HepG2 (cell line): Measurements from ENCODE around the gene PROX1. TPM values are rescaled to one million over a fixed set of nuclear protein-coding genes. Genes with fewer than 3 reads are reported as not detected.

ENCODE experiments used
- DPF2 ChIP-seq: sonication (generic); formaldehyde crosslinking; IDR thresholded peaks from 2 replicates; pipeline ENCODE4 v1.4.0; 2020; ENCODE audit warnings: mild to moderate bottlenecking, low read depth, missing genetic modification reagents, borderline replicate concordance
- HDAC1 ChIP-seq: sonication (generic); formaldehyde crosslinking; IDR thresholded peaks from 2 replicates; pipeline ENCODE4 v1.5.1; 2020; ENCODE audit warnings: mild to moderate bottlenecking, missing genetic modification reagents
- ZBTB3 ChIP-seq: sonication (generic); formaldehyde crosslinking; IDR thresholded peaks from 2 replicates; pipeline ENCODE4 v1.4.0; 2020; ENCODE audit warnings: low read depth, mild to moderate bottlenecking, moderate library complexity, missing genetic modification reagents, borderline replicate concordance
- ZBTB7B ChIP-seq: sonication (generic); formaldehyde crosslinking; IDR thresholded peaks from 2 replicates; pipeline ENCODE4 v1.4.0; 2020; ENCODE audit warnings: missing genetic modification reagents
- ZNF232 ChIP-seq: sonication (generic); formaldehyde crosslinking; IDR thresholded peaks from 2 replicates; pipeline ENCODE4 v1.4.0; 2020; ENCODE audit warnings: missing genetic modification reagents, borderline replicate concordance
- ZNF253 ChIP-seq: sonication (generic); formaldehyde crosslinking; IDR thresholded peaks from 2 replicates; pipeline ENCODE4 v1.8.0; 2022; ENCODE audit warnings: mild to moderate bottlenecking, missing genetic modification reagents, borderline replicate concordance
- ZSCAN9 ChIP-seq: IDR thresholded peaks from 2 replicates; pipeline ENCODE4 v1.6.1; 2016; ENCODE audit warnings: borderline replicate concordance
- polyA plus RNA-seq, 8 experiments: library from polyadenylated mRNA; depleted of rRNA in 3 of 8; stranded (reverse) in 7 of 8; unstranded in 1 of 8; fragments of >200 nt; fragmentation: Illumina TruSeq in 4 of 8; extraction: Trizol in 4 of 8; gene quantifications; 2 replicates each; pipeline versions ENCODE4 v1.2.1 to v1.2.3, GENCODE V29; 2011 to 2016; ENCODE audit warnings: low read depth in 4 of 8, missing spikeins in 1 of 8, mixed read lengths in 1 of 8; ENCODE audit not compliant: insufficient read depth in 1 of 8
- total RNA-seq, 5 experiments: library from RNA; depleted of rRNA; stranded (reverse); fragments of >200 nt; fragmentation: Illumina TruSeq; extraction: Trizol; gene quantifications; 2 replicates each; pipeline ENCODE4 v1.2.3, GENCODE V29; 2016; ENCODE audit warnings: low read depth in 1 of 5
- TF ChIP-seq, protein P1 (sequence below): sonication (generic); formaldehyde crosslinking; IDR thresholded peaks from 2 replicates; pipeline ENCODE4 v1.4.0; 2020; ENCODE audit warnings: mild to moderate bottlenecking, missing genetic modification reagents, borderline replicate concordance
- TF ChIP-seq, protein P2 (sequence below): sonication (generic); formaldehyde crosslinking; IDR thresholded peaks from 2 replicates; pipeline ENCODE4 v1.5.0; 2020; ENCODE audit warnings: missing genetic modification reagents
- TF ChIP-seq, protein P3 (sequence below): sonication (generic); formaldehyde crosslinking; conservative IDR thresholded peaks from 2 replicates; pipeline ENCODE4 v1.4.0; 2020; ENCODE audit warnings: mild to moderate bottlenecking, missing genetic modification reagents, moderate library complexity
- TF ChIP-seq, protein P4 (sequence below): sonication (generic); formaldehyde crosslinking; IDR thresholded peaks from 2 replicates; pipeline ENCODE4 v1.5.1; 2020; ENCODE audit warnings: mild to moderate bottlenecking, missing genetic modification reagents, borderline replicate concordance
- TF ChIP-seq, protein P5 (sequence below): sonication (generic); formaldehyde crosslinking; IDR thresholded peaks from 2 replicates; pipeline ENCODE4 v1.5.1; 2020; ENCODE audit warnings: mild to moderate bottlenecking, moderate library complexity, missing genetic modification reagents

Gene PROX1
- total and polyA plus RNA-seq, 2 of the 13 experiments (the other 11 are each of a cell fraction or from before 2014, with no cell fraction given): 12.3 to 30.2 TPM

DNA sequence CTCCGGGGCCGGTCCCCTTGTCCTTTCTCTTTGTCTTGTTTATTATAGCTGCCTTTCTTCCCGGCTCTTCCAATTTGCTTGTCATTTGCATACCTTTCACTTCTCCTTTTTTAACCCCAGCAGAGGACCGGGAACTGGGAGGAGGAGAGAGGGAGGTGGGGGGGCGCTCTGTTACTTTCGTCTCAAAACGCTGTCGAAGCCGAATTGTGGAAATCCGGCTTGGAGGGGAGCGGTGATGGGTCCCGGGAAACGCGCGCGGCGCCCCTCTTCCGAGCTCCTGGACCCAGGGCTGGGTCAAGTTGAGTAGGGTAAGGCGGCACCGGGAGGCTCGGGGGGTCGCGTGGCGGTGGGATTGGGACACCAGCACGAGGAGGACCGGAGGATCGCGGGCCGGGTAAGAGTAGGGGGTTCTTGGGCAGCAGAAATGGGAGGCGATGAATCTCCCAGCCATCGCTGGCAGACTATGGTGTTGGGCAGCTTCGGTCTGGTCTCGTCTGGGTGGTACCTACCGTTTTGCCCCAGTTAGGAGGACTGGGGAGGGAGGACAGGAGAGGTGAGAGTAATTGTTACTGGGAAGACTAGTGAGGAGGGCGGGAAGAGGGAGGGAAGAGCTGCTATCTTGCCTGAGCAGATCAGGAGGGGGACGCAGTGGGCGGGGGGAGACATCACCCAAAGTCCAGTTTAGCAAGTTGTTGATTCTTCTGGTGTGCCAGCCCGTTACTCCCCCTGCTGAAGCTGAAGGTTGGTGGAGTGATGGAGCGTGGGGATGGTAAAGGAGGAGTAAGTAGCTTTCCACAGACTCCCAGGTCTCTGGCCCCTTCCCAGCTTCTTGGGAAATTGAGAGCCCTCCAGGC lies 1.5 kb downstream of the PROX1 start (continued):
- TF ChIP-seq, protein P1, sequence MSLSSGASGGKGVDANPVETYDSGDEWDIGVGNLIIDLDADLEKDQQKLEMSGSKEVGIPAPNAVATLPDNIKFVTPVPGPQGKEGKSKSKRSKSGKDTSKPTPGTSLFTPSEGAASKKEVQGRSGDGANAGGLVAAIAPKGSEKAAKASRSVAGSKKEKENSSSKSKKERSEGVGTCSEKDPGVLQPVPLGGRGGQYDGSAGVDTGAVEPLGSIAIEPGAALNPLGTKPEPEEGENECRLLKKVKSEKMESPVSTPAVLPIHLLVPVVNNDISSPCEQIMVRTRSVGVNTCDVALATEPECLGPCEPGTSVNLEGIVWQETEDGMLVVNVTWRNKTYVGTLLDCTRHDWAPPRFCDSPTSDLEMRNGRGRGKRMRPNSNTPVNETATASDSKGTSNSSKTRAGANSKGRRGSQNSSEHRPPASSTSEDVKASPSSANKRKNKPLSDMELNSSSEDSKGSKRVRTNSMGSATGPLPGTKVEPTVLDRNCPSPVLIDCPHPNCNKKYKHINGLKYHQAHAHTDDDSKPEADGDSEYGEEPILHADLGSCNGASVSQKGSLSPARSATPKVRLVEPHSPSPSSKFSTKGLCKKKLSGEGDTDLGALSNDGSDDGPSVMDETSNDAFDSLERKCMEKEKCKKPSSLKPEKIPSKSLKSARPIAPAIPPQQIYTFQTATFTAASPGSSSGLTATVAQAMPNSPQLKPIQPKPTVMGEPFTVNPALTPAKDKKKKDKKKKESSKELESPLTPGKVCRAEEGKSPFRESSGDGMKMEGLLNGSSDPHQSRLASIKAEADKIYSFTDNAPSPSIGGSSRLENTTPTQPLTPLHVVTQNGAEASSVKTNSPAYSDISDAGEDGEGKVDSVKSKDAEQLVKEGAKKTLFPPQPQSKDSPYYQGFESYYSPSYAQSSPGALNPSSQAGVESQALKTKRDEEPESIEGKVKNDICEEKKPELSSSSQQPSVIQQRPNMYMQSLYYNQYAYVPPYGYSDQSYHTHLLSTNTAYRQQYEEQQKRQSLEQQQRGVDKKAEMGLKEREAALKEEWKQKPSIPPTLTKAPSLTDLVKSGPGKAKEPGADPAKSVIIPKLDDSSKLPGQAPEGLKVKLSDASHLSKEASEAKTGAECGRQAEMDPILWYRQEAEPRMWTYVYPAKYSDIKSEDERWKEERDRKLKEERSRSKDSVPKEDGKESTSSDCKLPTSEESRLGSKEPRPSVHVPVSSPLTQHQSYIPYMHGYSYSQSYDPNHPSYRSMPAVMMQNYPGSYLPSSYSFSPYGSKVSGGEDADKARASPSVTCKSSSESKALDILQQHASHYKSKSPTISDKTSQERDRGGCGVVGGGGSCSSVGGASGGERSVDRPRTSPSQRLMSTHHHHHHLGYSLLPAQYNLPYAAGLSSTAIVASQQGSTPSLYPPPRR (CRISPR knock-in tag): peak; percentile 66; the same call in 1 of the 2 replicates
- TF ChIP-seq, protein P2, sequence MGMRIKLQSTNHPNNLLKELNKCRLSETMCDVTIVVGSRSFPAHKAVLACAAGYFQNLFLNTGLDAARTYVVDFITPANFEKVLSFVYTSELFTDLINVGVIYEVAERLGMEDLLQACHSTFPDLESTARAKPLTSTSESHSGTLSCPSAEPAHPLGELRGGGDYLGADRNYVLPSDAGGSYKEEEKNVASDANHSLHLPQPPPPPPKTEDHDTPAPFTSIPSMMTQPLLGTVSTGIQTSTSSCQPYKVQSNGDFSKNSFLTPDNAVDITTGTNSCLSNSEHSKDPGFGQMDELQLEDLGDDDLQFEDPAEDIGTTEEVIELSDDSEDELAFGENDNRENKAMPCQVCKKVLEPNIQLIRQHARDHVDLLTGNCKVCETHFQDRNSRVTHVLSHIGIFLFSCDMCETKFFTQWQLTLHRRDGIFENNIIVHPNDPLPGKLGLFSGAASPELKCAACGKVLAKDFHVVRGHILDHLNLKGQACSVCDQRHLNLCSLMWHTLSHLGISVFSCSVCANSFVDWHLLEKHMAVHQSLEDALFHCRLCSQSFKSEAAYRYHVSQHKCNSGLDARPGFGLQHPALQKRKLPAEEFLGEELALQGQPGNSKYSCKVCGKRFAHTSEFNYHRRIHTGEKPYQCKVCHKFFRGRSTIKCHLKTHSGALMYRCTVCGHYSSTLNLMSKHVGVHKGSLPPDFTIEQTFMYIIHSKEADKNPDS (CRISPR knock-in tag): peak; percentile 68
- TF ChIP-seq, protein P3, sequence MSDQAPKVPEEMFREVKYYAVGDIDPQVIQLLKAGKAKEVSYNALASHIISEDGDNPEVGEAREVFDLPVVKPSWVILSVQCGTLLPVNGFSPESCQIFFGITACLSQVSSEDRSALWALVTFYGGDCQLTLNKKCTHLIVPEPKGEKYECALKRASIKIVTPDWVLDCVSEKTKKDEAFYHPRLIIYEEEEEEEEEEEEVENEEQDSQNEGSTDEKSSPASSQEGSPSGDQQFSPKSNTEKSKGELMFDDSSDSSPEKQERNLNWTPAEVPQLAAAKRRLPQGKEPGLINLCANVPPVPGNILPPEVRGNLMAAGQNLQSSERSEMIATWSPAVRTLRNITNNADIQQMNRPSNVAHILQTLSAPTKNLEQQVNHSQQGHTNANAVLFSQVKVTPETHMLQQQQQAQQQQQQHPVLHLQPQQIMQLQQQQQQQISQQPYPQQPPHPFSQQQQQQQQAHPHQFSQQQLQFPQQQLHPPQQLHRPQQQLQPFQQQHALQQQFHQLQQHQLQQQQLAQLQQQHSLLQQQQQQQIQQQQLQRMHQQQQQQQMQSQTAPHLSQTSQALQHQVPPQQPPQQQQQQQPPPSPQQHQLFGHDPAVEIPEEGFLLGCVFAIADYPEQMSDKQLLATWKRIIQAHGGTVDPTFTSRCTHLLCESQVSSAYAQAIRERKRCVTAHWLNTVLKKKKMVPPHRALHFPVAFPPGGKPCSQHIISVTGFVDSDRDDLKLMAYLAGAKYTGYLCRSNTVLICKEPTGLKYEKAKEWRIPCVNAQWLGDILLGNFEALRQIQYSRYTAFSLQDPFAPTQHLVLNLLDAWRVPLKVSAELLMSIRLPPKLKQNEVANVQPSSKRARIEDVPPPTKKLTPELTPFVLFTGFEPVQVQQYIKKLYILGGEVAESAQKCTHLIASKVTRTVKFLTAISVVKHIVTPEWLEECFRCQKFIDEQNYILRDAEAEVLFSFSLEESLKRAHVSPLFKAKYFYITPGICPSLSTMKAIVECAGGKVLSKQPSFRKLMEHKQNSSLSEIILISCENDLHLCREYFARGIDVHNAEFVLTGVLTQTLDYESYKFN (CRISPR knock-in tag): peak; percentile 57
- TF ChIP-seq ZSCAN9 (CRISPR knock-in tag) (no peak), DPF2 (CRISPR knock-in tag) (peak; percentile 20; the same call in 1 of the 2 replicates), ZNF253 (CRISPR knock-in tag) (no peak), ZBTB3 (CRISPR knock-in tag) (no peak), HDAC1 (CRISPR knock-in tag) (peak; percentile 68; the same call in 1 of the 2 replicates), ZNF232 (CRISPR knock-in tag) (0 out of 2 replicates have a peak, but pooled peaks have one; percentile 50), ZBTB7B (CRISPR knock-in tag) (peak; percentile 61; the same call in 1 of the 2 replicates)
- TF ChIP-seq, protein P4, sequence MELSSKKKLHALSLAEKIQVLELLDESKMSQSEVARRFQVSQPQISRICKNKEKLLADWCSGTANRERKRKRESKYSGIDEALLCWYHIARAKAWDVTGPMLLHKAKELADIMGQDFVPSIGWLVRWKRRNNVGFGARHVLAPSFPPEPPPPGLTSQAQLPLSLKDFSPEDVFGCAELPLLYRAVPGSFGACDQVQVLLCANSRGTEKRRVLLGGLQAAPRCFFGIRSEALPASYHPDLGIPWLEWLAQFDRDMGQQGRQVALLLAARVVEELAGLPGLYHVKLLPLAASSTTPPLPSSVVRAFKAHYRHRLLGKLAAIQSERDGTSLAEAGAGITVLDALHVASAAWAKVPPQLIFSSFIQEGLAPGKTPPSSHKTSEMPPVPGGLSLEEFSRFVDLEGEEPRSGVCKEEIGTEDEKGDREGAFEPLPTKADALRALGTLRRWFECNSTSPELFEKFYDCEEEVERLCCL (CRISPR knock-in tag): no peak
- TF ChIP-seq, protein P5, sequence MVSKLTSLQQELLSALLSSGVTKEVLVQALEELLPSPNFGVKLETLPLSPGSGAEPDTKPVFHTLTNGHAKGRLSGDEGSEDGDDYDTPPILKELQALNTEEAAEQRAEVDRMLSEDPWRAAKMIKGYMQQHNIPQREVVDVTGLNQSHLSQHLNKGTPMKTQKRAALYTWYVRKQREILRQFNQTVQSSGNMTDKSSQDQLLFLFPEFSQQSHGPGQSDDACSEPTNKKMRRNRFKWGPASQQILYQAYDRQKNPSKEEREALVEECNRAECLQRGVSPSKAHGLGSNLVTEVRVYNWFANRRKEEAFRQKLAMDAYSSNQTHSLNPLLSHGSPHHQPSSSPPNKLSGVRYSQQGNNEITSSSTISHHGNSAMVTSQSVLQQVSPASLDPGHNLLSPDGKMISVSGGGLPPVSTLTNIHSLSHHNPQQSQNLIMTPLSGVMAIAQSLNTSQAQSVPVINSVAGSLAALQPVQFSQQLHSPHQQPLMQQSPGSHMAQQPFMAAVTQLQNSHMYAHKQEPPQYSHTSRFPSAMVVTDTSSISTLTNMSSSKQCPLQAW (CRISPR knock-in tag): peak; percentile 38; the same call in 1 of the 2 replicates
